GM19455 (cell line): Measurements from ENCODE around the gene TPO.
"Not testable (repeated sequence)": the region's sequence is repeated elsewhere in the genome, so short reads cannot be mapped to it uniquely, and the experiment has no call there.

ENCODE experiments used
- ATAC-seq: cut with Tn5 transposase; IDR thresholded peaks from one replicate; pipeline ENCODE4 v1.9.1; 2021; ENCODE audit not compliant: unreplicated experiment

The TPO gene

GRCh38 chr2:1403565-1403964 is 9.7 kb upstream of the TPO start:
- no peak for ATAC-seq

GRCh38 chr2:1405124-1405523 is 8.1 kb upstream of the TPO start:
- no peak for ATAC-seq

GRCh38 chr2:1405967-1406366 is 7.3 kb upstream of the TPO start:
- no peak for ATAC-seq

- no peak for ATAC-seq
Observed at GRCh38 chr2:1406434-1406833, 6.8 kb upstream of the TPO start.

- no peak for ATAC-seq
Observed at GRCh38 chr2:1407950-1408675, 5.2 kb upstream of the TPO start.

- no peak for ATAC-seq
Observed at GRCh38 chr2:1414121-1414520, 858 bp downstream of the TPO start.

- ATAC-seq: not testable (repeated sequence)
Observed at GRCh38 chr2:1414901-1415300, 1.6 kb downstream of the TPO start.

GRCh38 chr2:1415501-1415900 is 2.2 kb downstream of the TPO start:
- no peak for ATAC-seq

- no peak for ATAC-seq
Observed at GRCh38 chr2:1418566-1418965, 5.3 kb downstream of the TPO start.

- ATAC-seq: no peak
Observed at GRCh38 chr2:1420746-1421480, 7.7 kb downstream of the TPO start.

GRCh38 chr2:1421731-1422130 is 8.5 kb downstream of the TPO start:
- no peak for ATAC-seq

- ATAC-seq: no peak
Observed at GRCh38 chr2:1422131-1422530, 8.9 kb downstream of the TPO start.

- no peak for ATAC-seq
Observed at GRCh38 chr2:1422716-1423285, 9.5 kb downstream of the TPO start.

- ATAC-seq: no peak
Observed at GRCh38 chr2:1427086-1427485, 13.8 kb downstream of the TPO start.

GRCh38 chr2:1429895-1430294 is 16.6 kb downstream of the TPO start:
- ATAC-seq: no peak

- ATAC-seq: no peak
Observed at GRCh38 chr2:1430491-1430890, 17.2 kb downstream of the TPO start.

GRCh38 chr2:1431886-1432400 is 18.7 kb downstream of the TPO start:
- ATAC-seq: no peak

GRCh38 chr2:1432726-1433125 is 19.5 kb downstream of the TPO start:
- ATAC-seq: no peak

GRCh38 chr2:1436369-1436768 is 23.1 kb downstream of the TPO start:
- ATAC-seq: no peak

GRCh38 chr2:1437101-1437500 is 23.8 kb downstream of the TPO start:
- no peak for ATAC-seq

- no peak for ATAC-seq
Observed at GRCh38 chr2:1437537-1437936, 24.3 kb downstream of the TPO start.

GRCh38 chr2:1438972-1439371 is 25.7 kb downstream of the TPO start:
- no peak for ATAC-seq
